NCI-H774 (cell line): ENCODE results near the gene MAP1LC3B.
"Not testable (repeated sequence)": the region's sequence is repeated elsewhere in the genome, so short reads cannot be mapped to it uniquely, and the experiment has no call there.

Source experiments
- DNase-seq: peaks from one replicate; lab custom pipeline; 2025; lab: John Stamatoyannopoulos, UW

Gene MAP1LC3B

GRCh38 chr16:87380881-87381280 is 11.3 kb upstream of the MAP1LC3B start:
- DNase-seq, result no peak

DNA sequence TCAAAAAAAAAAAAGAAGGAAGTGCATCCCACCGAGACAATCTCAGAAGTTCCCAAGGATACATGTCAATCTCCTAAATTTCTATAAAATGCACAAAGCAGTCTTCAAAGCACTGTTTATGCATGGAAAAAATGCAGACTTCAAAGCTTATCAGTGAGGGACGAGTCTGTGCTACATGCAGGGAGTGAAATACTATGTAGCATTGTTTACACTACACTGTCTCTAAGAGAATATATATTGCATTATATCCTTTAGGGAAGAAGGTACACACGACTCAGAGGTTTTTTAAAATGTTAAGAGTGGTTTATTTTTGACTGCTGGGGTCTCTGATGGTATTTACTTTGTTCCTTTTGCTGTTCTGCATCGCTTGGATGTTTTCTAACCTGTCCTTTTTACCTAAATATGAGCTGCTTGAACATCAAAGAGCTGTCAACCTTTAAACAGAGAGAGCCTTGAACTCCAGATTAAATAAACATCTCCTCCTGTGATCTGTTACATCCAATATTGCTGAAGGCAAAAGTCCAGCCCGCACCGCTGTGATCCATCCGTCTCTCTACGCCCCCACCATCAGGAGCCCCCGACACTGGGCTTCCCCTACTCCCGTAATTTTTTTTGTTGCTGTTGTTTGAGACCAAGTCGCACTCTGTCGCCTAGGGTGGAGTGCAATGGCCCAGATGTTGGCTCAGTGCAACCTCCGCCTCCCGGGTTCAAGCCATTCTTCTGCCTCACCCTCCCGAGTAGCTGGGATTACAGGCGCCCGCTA is 9.9 kb upstream of the MAP1LC3B start:
- no peak for DNase-seq

- peak; percentile 49 for DNase-seq
Measured at GRCh38 chr16:87383505-87384161, 8.5 kb upstream of the MAP1LC3B start, which contains the start of gene FBXO31. TSS of gene FBXO31 (minus strand) at chr16:87383776. CDS start at chr16:87383744, 32 bp downstream.

GRCh38 chr16:87384162-87384874 is 7.8 kb upstream of the MAP1LC3B start:
- no peak for DNase-seq

DNA sequence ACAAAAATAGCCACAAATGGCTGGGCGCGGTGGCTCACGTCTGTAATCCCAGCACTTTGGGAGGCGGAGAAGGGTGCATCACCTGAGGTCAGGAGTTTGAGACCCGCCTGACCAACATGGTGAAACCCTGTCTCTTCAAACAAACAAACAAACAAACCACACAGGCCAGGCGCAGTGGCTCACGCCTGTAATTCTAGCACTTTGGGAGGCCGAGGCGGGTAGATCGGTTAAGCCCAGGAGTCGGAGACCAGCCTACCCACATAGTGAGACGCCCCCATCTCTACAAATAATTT is 7.3 kb upstream of the MAP1LC3B start:
- not testable (repeated sequence) for DNase-seq

GRCh38 chr16:87387942-87388817 is 4.0 kb upstream of the MAP1LC3B start:
- DNase-seq, result peak; percentile 90

- DNase-seq, result no peak
Measured at GRCh38 chr16:87388818-87389134, 3.4 kb upstream of the MAP1LC3B start.

DNA sequence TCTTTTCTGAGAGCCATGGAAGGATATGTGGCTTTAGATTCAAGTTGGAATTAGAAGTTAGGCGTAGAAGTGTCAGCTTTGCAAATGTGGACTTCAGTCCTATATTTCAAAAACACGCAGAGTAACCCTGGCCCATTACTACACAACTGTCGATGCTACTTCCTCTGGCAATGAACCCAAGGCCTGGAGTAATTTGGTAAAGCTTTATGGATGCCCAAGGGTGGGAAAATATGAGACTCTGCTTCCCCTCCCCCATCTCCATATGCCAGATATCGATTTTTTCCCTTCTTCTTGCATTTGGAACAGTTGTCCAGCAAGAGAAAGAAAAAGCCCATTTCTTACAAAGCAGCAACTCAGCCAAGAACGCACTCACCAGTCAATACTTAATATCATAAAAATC is 2.9 kb upstream of the MAP1LC3B start:
- no peak for DNase-seq

DNA sequence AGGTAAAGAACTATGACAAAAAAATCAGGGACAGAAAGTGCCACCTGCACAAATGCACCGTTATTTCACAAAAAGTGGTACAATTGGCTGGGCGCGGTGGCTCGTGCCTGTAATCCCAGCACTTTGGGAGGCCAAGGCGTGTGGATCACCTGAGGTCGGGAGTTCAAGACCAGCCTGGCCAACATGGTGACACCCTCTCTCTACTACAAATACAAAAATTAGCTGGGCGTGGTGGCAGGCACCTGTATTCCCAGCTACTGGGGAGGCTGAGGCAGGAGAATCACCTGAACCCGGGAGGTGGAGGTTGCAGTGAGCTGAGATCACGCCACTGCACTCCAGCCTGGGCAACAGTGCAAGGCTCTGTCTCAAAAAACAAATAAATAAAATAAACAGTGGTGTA is 2.2 kb upstream of the MAP1LC3B start:
- not testable (repeated sequence) for DNase-seq

DNA sequence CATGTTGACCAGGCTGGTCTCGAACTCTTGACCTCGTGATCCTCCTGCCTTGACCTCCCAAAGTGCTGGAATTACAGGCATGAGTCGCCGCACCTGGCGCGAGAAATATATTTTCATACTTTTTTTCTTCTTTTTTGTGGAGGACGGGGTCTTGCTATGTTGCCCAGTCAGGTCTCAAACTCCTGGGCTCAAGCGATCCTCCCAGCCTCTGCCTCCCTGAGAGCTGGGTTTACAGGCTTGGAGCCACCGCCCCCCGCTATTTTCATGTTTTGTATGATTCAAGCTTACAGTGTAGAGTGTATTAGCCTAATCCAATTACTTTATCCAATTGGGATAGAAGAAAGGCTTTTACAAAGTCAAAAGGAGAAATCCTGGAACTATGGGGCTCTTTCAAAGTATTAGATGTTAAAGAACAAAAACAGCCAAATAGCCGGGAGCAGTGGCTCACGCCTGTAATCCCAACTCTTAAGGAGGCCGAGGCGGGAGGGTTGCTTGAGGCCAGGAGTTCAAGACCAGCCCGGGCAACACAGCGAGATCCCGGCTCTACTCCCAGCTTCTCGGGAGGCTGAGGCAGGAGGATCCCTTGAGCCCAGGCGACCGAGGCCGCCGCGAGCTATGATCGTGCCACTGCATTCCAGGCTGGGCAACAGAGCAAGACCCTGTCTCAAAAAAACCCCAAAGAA is 1.4 kb upstream of the MAP1LC3B start:
- no peak for DNase-seq

GRCh38 chr16:87391324-87391949 is 699 bp upstream of the MAP1LC3B start:
- DNase-seq, result no peak

GRCh38 chr16:87392821-87393679 is 914 bp downstream of the MAP1LC3B start:
- no peak for DNase-seq

GRCh38 chr16:87393680-87394055 is 1.5 kb downstream of the MAP1LC3B start:
- DNase-seq, result no peak

DNA sequence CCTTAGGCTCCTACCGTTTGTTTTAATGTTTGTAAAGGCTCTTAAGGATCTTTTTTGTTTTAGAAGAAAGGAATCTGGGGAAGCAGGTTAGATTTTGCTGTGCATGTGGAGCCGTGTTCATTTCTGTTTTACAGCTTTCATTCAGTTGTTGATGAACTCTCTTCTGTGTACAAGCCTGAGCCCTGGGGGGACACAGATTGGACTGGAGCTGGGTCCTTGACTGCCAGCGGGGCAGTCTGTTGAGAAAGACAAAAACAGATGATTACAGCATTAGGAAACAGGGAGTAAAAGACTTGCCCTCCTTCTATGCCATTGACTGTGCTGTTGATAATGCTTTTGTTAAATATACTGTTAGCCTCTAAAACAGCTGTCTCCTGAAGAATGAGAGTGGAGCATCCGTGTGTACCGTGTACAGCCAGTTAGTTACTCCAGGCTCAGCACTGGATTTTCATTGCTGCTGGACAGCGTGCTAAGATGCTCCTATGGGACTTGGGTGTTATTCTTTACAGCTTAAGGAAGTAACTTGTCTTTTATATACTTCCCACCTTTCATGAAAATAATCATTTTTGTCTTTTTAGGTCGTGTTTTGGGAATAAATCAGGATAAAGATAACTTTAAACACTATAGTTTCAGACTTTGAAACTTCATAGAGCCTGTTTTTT is 3.2 kb downstream of the MAP1LC3B start:
- DNase-seq, result no peak

DNA sequence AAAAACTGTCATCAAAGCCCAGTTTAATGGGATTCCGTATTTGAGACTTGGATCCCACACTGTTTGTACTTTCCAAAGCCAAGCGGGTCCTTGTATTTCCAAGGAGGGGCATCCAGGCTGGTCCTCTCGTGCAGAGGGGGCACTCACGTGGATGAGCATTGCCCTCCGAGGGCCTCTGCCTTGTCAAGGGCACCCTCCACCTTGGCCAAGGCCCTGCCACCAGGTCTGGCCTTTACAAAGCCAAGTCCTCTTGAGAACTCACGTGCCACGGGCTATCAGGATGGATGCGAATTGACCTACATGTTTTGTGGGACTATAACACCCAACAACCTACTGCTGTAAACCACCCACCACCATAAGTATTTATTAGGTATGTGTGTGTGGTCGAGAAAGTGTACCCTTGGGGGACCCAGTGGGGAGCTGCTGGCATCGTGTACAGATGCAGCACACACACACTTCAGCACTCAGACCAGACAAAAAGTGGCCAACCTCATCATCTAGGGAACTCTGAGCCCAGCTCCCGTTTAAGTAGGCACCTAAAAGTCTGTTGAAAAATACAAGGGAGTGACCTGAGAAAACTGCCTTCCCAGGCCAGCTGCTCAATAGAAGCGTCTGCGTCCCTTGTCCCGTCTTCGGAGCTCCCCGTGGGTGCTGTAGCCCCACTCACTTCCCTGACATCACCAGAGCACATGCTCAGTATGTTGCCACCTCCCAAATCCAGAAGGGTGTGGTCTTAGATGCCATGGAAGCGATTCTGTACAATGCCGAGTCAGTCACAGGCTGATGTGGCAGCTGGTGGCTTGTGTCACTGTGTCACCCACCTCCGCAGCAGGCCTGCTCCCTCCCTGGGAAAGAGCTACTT is 12.9 kb downstream of the MAP1LC3B start:
- DNase-seq, result no peak

- DNase-seq, result no peak
Measured at GRCh38 chr16:87406495-87407088, 14.5 kb downstream of the MAP1LC3B start.

GRCh38 chr16:87407511-87408112 is 15.5 kb downstream of the MAP1LC3B start:
- DNase-seq, result no peak

DNA sequence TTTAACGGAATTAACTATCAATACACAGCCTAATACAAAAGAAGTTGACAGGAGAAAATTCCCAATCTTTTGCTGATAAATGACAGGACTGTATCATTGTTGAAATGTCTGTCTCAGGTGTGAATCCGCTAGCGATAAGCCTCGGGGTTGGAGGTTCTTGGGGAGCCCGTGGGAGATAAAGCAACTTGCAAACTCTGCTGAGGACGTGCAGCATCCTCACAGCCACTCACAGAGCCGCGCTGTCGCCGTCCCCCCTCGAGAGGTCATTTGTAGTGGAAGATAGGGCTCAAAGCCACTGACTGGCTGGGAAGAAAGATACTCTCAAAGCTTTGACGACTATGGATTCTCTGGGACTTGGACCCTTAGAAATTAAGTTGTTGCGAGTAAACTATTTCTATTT is 17.0 kb downstream of the MAP1LC3B start:
- no peak for DNase-seq
